ENCODE measurements around the gene BSCL2.
A peak's percentile ranks its signal among the peaks of the same experiment; 100 is the strongest.
"Not testable (repeated sequence)": the region's sequence is repeated elsewhere in the genome, so short reads cannot be mapped to it uniquely, and the experiment has no call there.

The BSCL2 gene

GRCh38 chr11:62716816-62717215, 9.6 kb upstream of the BSCL2 start:
- DNase-seq, result no peak

GRCh38 chr11:62716206-62716605, 9.0 kb upstream of the BSCL2 start:
- no peak for DNase-seq

- DNase-seq, result no peak
Measured at GRCh38 chr11:62715150-62716130, 8.2 kb upstream of the BSCL2 start.

GRCh38 chr11:62713343-62713742, 6.1 kb upstream of the BSCL2 start:
- no peak for DNase-seq

- no peak for DNase-seq
Measured at GRCh38 chr11:62712861-62713260, 5.6 kb upstream of the BSCL2 start.

- no peak for DNase-seq
Measured at GRCh38 chr11:62712276-62712812, 5.1 kb upstream of the BSCL2 start.

GRCh38 chr11:62710001-62710345, 2.7 kb upstream of the BSCL2 start:
- DNase-seq, result peak; percentile 36

- peak; percentile 98 for DNase-seq
Measured at GRCh38 chr11:62709247-62710000, 2.2 kb upstream of the BSCL2 start.

- peak; percentile 72 for DNase-seq
Measured at GRCh38 chr11:62708793-62709192, 1.6 kb upstream of the BSCL2 start.

- DNase-seq, result no peak
Measured at GRCh38 chr11:62708392-62708791, 1.2 kb upstream of the BSCL2 start.

- DNase-seq, result no peak
Measured at GRCh38 chr11:62706850-62707247, 375 bp downstream of the BSCL2 start.

- peak; percentile 95 for DNase-seq
Measured at GRCh38 chr11:62705880-62706849, 1.1 kb downstream of the BSCL2 start.

GRCh38 chr11:62705413-62705812, 1.8 kb downstream of the BSCL2 start:
- DNase-seq, result no peak

- DNase-seq, result not testable (repeated sequence)
Measured at GRCh38 chr11:62703921-62704320, 3.3 kb downstream of the BSCL2 start.

- DNase-seq, result no peak
Measured at GRCh38 chr11:62702246-62702645, 5.0 kb downstream of the BSCL2 start.

GRCh38 chr11:62694455-62695167, 12.6 kb downstream of the BSCL2 start:
- DNase-seq, result peak; percentile 88

- DNase-seq, result not testable (repeated sequence)
Measured at GRCh38 chr11:62693624-62694023, 13.6 kb downstream of the BSCL2 start.

GRCh38 chr11:62689421-62690183, 17.6 kb downstream of the BSCL2 start, which contains the start of gene LRRN4CL:
LRRN4CL (minus strand) TSS chr11:62689530; CDS start chr11:62688508, 1,022 bp downstream.
- no peak for DNase-seq

GRCh38 chr11:62688491-62688890, 18.7 kb downstream of the BSCL2 start:
- no peak for DNase-seq

GRCh38 chr11:62687508-62688396, 19.5 kb downstream of the BSCL2 start:
- no peak for DNase-seq

All from CD4-positive, alpha-beta T cell treated with Interleukin-6 for 4 hours (primary cell).